HFFc6 (cell line): ENCODE measurements around the gene MXD3. TPM values are rescaled to one million over a fixed set of nuclear protein-coding genes. Genes with fewer than 3 reads are reported as not detected.

Experiments used
- DNase-seq: peaks from one replicate; pipeline ENCODE4 v3.0.0-alpha.2; 2018
- H3K27ac Mint-ChIP-seq: 2 replicates; pipeline ENCODE4 v1.8.0; 2020; ENCODE audit warnings: mild to moderate bottlenecking, mixed read lengths
- H3K27me3 Mint-ChIP-seq: 2 replicates; pipeline ENCODE4 v1.8.0; 2021; ENCODE audit warnings: mild to moderate bottlenecking, moderate library complexity, mixed read lengths; ENCODE audit not compliant: insufficient read depth
- H3K36me3 Mint-ChIP-seq: 2 replicates; pipeline ENCODE4 v1.8.0; 2021; ENCODE audit warnings: low read depth, mixed read lengths
- H3K4me1 Mint-ChIP-seq: 2 replicates; pipeline ENCODE4 v1.8.0; 2020; ENCODE audit warnings: low read depth, mixed read lengths
- H3K4me3 Mint-ChIP-seq: 2 replicates; pipeline ENCODE4 v1.8.0; 2020; ENCODE audit warnings: mild to moderate bottlenecking, moderate library complexity, mixed read lengths
- H3K9me3 Mint-ChIP-seq: 2 replicates; pipeline ENCODE4 v1.8.0; 2020; ENCODE audit warnings: mild to moderate bottlenecking, mixed read lengths
- CTCF ChIP-seq: fragments of 200-600 bp; sonication (generic); IDR thresholded peaks from 2 replicates; pipeline ENCODE4 v1.5.0; 2021; ENCODE audit warnings: antibody characterized with exemption, mild to moderate bottlenecking
- total RNA-seq, 6 experiments: library from RNA; stranded (reverse); fragmentation: NEBNext Ultra II Directional; extraction: Animal tissue kit (Norgen Biotek cat#: 25700); gene quantifications; 2 replicates in 1 of 6; 3 replicates in 5 of 6; pipeline ENCODE4 v1.2.3, GENCODE V29; 2021

MXD3 gene
- total RNA-seq, 6 experiments from 2014 or later: 7.7 to 17.0 (median 15.3) TPM

- peak overlapping the region; percentile 82; the same call in 1 of the 2 replicates for H3K27ac Mint-ChIP-seq
- peaks cover 58% of the 10 kb centered on the region for H3K4me1 Mint-ChIP-seq
- H3K9me3 Mint-ChIP-seq: no peaks in the 10 kb centered on the region
- peak overlapping the region; percentile 95 for H3K4me3 Mint-ChIP-seq
- DNase-seq: no peak
- TF ChIP-seq CTCF: no peak
- peaks cover 30% of the 10 kb centered on the region for H3K36me3 Mint-ChIP-seq
- H3K27me3 Mint-ChIP-seq: peaks cover 20% of the 10 kb centered on the region
Measured at GRCh38 chr5:177301503-177302165, 10.1 kb downstream of the MXD3 start.

GRCh38 chr5:177300951-177301350 is 10.7 kb downstream of the MXD3 start:
- peaks cover 25% of the 10 kb centered on the region for H3K36me3 Mint-ChIP-seq
- DNase-seq: no peak

GRCh38 chr5:177300236-177300880 is 11.3 kb downstream of the MXD3 start:
- TF ChIP-seq CTCF: peak; percentile 19; the same call in 1 of the 2 replicates
- H3K27me3 Mint-ChIP-seq: peaks cover 16% of the 10 kb centered on the region
- DNase-seq: peak; percentile 43
- H3K4me3 Mint-ChIP-seq: peak overlapping the region; percentile 44; the same call in 1 of the 2 replicates
- H3K4me1 Mint-ChIP-seq: peaks cover 47% of the 10 kb centered on the region
- peak overlapping the region; percentile 87 for H3K27ac Mint-ChIP-seq
- no peaks in the 10 kb centered on the region for H3K9me3 Mint-ChIP-seq
- peaks cover 22% of the 10 kb centered on the region for H3K36me3 Mint-ChIP-seq

More at GRCh38 chr5:177300951-177301350, 10.7 kb downstream of the MXD3 start:
- peak overlapping the region; percentile 87 for H3K27ac Mint-ChIP-seq
- TF ChIP-seq CTCF: no peak
- H3K27me3 Mint-ChIP-seq: peaks cover 17% of the 10 kb centered on the region
- H3K4me1 Mint-ChIP-seq: peaks cover 53% of the 10 kb centered on the region
- H3K4me3 Mint-ChIP-seq: no peak overlapping the region
- no peaks in the 10 kb centered on the region for H3K9me3 Mint-ChIP-seq

- Mint-ChIP-seq H3K4me3 (no peak overlapping the region; the same call in 1 of the 2 replicates), H3K9me3 (no peaks in the 10 kb centered on the region), H3K27me3 (peaks cover 14% of the 10 kb centered on the region), H3K27ac (peak overlapping the region; percentile 65), H3K4me1 (peaks cover 41% of the 10 kb centered on the region), H3K36me3 (peaks cover 17% of the 10 kb centered on the region)
- no peak for DNase-seq
- TF ChIP-seq CTCF: no peak
Measured at GRCh38 chr5:177299697-177300096, 12.0 kb downstream of the MXD3 start.

GRCh38 chr5:177297922-177298321 is 13.8 kb downstream of the MXD3 start:
- peaks cover 9% of the 10 kb centered on the region; the same call in 1 of the 2 replicates for H3K36me3 Mint-ChIP-seq
- DNase-seq: no peak
- no peak overlapping the region for H3K4me3 Mint-ChIP-seq
- TF ChIP-seq CTCF: no peak
- no peaks in the 10 kb centered on the region for H3K9me3 Mint-ChIP-seq
- H3K4me1 Mint-ChIP-seq: peaks cover 33% of the 10 kb centered on the region
- H3K27ac Mint-ChIP-seq: peak overlapping the region; percentile 24; the same call in 1 of the 2 replicates
- peaks cover 6% of the 10 kb centered on the region for H3K27me3 Mint-ChIP-seq
